HG03280 (cell line): Measurements from ENCODE around the gene ZNF426.

Source experiments
- ATAC-seq: cut with Tn5 transposase; IDR thresholded peaks from one replicate; pipeline ENCODE4 v1.9.1; 2021; ENCODE audit warnings: mild to moderate bottlenecking, moderate library complexity; ENCODE audit not compliant: unreplicated experiment

The ZNF426 gene

DNA sequence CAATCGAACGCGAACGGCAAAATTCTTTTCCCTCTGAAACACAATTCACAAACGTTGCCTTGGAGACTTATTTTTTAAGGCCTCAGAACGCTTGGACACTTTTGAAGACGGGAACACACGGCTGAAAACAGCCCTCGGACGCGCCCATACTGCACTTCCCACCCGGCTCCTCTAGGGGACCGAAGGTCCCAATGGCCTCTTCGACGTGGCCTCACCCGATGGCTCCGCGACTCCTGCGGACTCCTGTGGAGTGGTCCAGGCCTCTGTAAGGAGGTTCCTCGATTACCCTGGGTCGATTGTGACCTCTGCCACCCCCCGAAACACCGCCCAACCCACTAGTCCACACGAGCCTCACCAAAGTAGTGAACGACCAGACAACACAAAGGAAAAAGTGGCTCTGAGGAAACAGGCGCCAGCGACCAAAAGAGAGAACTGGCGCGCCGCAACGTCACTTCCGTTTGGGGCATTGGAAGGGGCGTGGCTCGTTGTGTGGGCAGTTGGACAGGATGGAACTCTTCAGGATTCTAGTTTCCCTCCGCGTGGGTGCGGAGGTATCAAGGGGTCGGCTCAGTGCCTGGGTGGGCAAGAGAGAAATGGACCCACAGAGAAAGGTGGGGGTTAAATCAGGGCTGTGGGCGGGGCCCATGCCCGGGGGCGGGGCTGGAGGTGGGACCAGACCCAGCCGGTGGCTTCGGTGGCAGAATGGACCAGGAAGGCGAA lies 40.1 kb downstream of the ZNF426 start, which contains the start of gene ZNF560:
ZNF560 (minus strand) TSS at position 434 of the 720 bp plus-strand sequence. CDS start 23,303 bp downstream, outside the sequence.
- no peak for ATAC-seq

DNA sequence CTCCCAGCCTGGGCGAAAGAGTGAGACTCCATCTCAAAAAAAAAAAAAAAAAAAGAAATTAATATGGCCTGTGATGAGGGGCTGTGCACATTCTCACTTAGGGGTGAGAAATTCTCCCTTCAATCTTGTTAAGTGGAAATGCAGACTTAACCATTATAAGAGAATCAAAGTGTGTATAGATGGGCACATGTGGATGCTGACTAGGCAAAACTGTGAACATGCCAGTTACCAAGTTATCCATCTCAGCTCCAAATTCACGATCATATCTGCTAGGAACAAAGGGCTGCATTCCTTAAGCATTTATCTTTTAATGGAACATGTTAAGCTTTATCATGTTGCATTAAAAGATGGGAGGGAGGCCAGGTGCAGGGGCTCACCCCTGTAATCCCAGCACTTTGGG lies 44.3 kb downstream of the ZNF426 start:
- ATAC-seq, result no peak

DNA sequence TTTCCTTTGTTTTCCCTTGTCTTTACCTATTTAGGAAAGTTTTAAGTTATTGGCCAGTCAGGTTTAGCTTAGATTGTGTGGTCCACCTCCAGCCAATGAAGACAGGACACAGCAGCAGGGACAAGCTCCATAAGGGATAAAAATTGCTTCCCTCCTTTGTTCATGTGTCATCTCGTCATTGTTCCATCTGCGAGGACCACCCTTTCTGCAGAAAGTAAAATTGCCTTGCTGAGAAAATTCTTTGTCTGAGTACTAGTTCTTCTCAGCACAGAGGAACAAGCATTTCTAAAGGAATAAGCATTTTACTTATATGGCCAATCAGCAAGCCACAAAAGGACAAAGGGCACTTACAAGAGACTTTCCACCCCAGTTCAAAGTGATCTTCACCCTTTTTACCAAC lies 51.4 kb downstream of the ZNF426 start:
- ATAC-seq, result no peak

DNA sequence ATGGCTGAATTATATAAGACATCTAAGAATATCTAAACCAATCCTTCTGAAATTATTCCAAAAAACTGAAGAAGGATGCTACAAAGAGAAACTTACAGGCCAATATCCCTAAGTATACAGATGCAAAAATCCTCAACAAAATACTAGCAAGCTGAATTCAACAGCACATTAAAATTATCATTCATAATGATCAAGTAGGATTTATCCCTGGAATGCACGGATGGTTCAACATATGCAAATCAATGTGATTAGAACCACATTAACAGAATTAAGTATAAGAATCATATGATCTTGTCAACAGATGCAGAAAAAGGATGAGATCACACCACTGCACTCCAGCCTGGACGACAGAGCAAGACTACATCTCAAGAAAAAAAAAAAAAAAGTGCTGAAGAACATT lies 53.3 kb downstream of the ZNF426 start:
- no peak for ATAC-seq

DNA sequence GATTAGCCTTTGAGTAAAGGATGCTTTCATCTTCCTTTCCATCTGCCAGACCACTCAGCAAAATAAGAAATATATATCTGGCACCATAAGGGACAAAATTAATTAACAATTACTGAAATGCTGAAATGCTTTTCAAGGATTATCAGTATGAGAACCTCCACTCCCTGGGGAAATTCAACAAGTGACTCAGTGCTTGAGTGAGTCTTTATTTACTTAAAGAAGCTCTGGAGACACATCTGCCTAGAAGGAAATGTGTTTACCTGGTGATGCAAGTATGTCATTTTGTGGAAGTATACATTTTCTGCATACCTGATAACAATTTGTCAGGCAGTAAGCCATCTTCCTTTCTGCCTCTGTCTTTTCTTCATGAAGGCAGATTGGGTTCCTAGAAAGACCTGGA lies 63.5 kb downstream of the ZNF426 start:
- ATAC-seq, result no peak
